HEK293T (cell line): ENCODE data around the gene GAL3ST1.

Source experiments
- ELF4 ChIP-seq: fragments of 450-650 bp; IDR thresholded peaks from 2 replicates; pipeline ENCODE4 v1.6.1; 2017; ENCODE audit warnings: antibody characterized with exemption
- SUZ12 ChIP-seq: fragments of 450-650 bp; IDR thresholded peaks from 2 replicates; pipeline ENCODE4 v1.6.1; 2016; ENCODE audit warnings: mild to moderate bottlenecking

GRCh38 chr22:30610299-30610698 lies 35.8 kb upstream of the GAL3ST1 start:
- no peak for TF ChIP-seq SUZ12
- no peak for TF ChIP-seq ELF4
